Gastroesophageal sphincter (tissue), 3 donors: ENCODE results near the gene NHS.

ENCODE experiments used
- EP300 ChIP-seq: sonication (generic); formaldehyde crosslinking; IDR thresholded peaks from one replicate; pipeline ENCODE4 v1.6.1; 2017; ENCODE audit warnings: antibody characterized with exemption, mild to moderate bottlenecking
- POLR2A ChIP-seq, 2 donors: fragments of 450-650 bp; IDR thresholded peaks; one replicate each; pipeline ENCODE4 v1.6.1; 2017; ENCODE audit warnings: antibody characterized with exemption in 2 of 2, mild to moderate bottlenecking in 2 of 2, moderate library complexity in 1 of 2
- POLR2AphosphoS5 ChIP-seq: sonication (generic); formaldehyde crosslinking; IDR thresholded peaks from one replicate; pipeline ENCODE4 v1.6.1; 2017; ENCODE audit warnings: antibody characterized with exemption
- TF ChIP-seq, protein P1 (sequence below), 4 experiments: fragments of 200-600 bp in 2 of 4; fragments of 450-650 bp in 2 of 4; sonication (generic) in 1 of 4; IDR thresholded peaks; one replicate each; pipeline ENCODE4 v1.5.1; 2017 to 2019; ENCODE audit warnings: antibody characterized with exemption in 4 of 4, mild to moderate bottlenecking in 2 of 4, moderate library complexity in 2 of 4

DNA sequence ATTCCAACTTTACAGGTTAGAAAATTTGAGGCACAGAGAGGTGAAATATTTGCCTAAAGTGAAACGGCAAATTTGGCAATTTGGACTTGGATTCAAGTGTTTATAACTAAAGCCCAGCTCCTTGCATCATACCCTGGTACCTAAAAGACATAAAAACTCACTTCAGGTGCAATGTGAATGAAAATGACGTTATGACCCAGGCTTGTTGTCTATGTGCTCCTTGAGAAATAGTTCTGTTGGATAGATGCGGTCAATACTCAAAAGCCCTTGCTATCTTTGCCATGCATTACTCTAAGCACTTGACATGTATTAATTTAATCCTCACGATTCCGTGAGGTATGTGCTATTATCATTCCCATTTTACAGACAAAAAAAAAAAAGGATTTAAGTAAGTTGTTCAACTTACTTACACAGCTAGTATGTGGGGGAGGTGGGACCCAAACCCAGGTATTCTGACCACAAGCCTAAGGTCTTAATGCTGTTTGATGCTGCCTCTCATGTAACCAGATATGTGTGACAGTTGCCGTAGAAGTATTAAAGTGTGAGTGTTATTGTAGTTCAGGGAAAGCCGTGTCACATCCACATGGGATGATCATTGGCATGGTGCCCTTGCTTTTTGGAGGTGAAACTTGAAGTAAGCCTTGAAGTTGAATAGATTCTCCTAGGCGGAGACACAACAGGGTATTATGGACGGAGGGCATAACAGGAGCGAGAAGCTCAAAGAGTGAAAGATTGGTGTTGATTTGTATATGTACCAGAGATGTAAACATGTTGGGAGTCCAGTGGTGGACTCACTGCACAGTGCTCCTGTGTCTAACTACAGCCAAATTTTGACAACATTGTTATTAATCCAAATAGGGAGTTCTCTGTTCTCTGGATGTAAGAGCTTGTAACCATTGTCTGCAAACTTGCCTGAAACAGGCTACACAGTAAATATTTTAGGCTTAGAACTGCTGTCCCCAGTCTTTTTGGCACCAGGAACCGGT is 365.4 kb downstream of the NHS start:
- no peak for TF ChIP-seq EP300
- TF ChIP-seq POLR2A (IDR thresholded peaks at IDR 0.05), result no peak
- TF ChIP-seq, protein P1, sequence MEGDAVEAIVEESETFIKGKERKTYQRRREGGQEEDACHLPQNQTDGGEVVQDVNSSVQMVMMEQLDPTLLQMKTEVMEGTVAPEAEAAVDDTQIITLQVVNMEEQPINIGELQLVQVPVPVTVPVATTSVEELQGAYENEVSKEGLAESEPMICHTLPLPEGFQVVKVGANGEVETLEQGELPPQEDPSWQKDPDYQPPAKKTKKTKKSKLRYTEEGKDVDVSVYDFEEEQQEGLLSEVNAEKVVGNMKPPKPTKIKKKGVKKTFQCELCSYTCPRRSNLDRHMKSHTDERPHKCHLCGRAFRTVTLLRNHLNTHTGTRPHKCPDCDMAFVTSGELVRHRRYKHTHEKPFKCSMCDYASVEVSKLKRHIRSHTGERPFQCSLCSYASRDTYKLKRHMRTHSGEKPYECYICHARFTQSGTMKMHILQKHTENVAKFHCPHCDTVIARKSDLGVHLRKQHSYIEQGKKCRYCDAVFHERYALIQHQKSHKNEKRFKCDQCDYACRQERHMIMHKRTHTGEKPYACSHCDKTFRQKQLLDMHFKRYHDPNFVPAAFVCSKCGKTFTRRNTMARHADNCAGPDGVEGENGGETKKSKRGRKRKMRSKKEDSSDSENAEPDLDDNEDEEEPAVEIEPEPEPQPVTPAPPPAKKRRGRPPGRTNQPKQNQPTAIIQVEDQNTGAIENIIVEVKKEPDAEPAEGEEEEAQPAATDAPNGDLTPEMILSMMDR (IDR thresholded peaks at IDR 0.05), result no peak
- TF ChIP-seq POLR2AphosphoS5, result no peak
